CD4-positive, alpha-beta T cell treated with Interferon gamma for 1 hour (primary cell): Measurements from ENCODE around the gene GPRIN1.
"Not testable (repeated sequence)": the region's sequence is repeated elsewhere in the genome, so short reads cannot be mapped to it uniquely, and the experiment has no call there.

ENCODE experiments used
- DNase-seq: peaks from one replicate; pipeline ENCODE4 v3.0.0-alpha.2; 2020

Gene GPRIN1

GRCh38 chr5:176595386-176595943 lies 14.5 kb downstream of the GPRIN1 start:
- DNase-seq = no peak

DNA sequence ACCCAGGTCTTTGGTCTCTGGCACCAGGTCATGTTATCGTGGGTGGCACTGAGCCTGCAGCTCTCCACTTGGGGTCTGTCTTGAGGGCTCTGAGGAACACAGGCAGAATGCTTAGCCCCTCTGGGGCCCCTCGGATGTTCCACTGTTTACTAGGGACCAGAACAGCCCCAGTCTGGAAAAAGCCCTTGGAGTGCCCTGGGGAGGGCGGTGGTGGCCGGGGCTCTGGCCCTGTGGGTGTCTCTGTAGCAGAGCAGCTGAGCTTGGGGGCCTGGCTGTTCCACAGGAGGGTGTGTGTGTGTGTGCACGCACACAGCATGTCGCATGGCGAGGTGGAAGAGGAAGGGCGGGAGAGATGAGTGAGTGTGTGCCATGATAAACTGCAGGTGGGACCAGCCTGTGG lies 15.4 kb downstream of the GPRIN1 start:
- DNase-seq = no peak

GRCh38 chr5:176593273-176593869 lies 16.6 kb downstream of the GPRIN1 start:
- DNase-seq = no peak

- no peak for DNase-seq
Observed at GRCh38 chr5:176592573-176592972, 17.4 kb downstream of the GPRIN1 start.

DNA sequence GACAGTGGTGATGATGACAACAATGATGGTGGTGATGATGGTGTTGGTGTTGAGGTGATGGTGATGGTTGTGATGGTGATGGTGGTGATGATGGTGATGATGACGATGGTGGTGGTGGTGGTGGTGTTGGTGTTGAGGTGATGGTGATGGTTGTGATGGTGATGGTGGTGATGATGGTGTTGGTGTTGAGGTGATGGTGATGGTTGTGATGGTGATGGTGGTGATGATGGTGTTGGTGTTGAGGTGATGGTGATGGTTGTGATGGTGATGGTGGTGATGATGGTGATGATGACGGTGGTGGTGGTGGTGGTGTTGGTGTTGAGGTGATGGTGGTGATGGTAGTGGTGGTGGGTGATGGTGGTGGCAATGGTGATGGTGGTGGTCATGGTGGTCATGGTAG lies 18.3 kb downstream of the GPRIN1 start:
- not testable (repeated sequence) for DNase-seq

DNA sequence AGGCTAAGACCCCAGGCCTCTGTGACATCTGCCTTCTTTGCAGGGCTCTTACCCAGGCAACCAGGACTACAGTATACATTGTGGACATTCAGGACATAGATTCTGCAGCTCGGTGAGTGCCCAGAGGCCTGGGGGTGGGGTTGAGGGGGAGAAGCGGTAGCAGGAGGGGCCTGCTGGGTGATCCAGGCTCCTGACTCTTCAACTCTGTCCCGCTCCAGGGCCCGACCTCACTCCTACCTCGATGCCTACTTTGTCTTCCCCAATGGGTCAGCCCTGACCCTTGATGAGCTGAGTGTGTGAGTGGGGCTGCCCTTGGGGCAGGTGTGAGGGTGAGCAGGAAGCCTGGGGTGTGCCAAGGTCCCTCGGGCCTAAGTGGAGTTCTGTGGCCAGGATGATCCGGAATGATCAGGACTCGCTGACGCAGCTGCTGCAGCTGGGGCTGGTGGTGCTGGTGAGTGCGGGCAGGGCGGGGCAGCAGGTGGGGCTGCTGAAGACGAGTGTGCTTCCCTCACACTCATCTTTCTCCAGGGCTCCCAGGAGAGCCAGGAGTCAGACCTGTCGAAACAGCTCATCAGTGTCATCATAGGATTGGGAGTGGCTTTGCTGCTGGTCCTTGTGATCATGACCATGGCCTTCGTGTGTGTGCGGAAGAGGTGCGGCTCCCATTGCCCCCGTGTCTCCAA lies 19.8 kb downstream of the GPRIN1 start:
- DNase-seq = no peak

GRCh38 chr5:176589039-176589769 lies 20.8 kb downstream of the GPRIN1 start:
- no peak for DNase-seq

GRCh38 chr5:176588297-176588696 lies 21.7 kb downstream of the GPRIN1 start:
- no peak for DNase-seq

DNA sequence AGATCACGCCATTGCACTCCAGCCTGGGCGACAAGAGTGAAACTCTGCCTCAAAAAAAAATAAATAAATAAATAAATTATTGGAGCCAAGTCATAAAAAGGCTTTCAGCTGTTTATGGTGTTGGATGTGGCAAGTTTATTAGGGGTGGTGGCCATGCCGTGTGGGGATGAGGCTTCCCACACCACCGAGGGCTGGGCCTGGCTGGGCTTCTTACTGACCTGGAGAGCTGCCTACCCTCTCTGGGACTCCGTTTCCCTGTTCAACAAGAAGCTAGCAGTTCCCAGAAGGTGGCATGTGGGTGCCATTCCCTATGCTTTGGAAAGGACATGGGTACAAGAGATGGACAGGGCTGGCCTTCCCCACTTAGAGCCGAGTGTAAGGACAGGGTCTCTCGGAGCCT lies 22.6 kb downstream of the GPRIN1 start:
- DNase-seq = no peak

DNA sequence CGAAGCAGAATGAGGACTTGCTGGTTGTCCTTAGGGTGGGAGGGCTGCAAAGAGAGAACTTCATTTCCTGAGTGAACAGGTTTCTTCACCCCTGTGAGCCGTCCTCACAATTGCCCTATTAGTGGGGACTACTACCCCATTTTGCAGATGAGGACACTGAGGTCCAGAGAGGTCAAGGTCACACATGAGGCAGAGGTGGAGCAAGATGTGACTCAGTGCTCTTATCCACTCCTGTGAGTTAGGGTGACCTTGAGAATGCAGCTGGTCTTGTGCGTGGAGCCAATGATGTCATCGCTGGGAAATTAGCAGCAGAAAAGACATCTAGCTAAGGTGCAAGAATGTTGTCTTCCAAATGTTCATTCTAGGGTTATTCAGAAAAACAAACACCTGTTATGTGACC lies 26.9 kb downstream of the GPRIN1 start:
- no peak for DNase-seq

GRCh38 chr5:176581361-176581760 lies 28.6 kb downstream of the GPRIN1 start:
- DNase-seq = no peak

DNA sequence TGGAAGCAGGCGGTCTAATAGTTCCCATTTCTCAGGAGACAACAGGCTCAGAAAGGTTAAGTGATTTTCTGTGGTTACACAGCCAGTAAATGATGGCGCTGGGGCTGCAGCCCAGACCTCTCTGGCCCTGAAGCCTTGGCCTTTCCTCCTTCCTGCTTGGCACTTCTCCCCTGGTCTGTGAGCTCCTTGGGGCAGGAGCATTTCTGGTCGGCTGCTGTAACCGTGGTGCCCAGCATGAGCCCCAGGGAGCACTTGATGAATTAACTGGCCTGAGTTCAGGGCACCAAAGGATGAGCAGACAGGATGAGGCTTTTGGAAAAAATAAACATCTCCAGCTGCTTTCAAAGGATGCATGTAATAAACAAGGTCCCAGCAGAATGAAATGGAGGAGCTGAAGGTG lies 30.6 kb downstream of the GPRIN1 start:
- DNase-seq = no peak

GRCh38 chr5:176578391-176578808 lies 31.6 kb downstream of the GPRIN1 start:
- peak; percentile 39 for DNase-seq

DNA sequence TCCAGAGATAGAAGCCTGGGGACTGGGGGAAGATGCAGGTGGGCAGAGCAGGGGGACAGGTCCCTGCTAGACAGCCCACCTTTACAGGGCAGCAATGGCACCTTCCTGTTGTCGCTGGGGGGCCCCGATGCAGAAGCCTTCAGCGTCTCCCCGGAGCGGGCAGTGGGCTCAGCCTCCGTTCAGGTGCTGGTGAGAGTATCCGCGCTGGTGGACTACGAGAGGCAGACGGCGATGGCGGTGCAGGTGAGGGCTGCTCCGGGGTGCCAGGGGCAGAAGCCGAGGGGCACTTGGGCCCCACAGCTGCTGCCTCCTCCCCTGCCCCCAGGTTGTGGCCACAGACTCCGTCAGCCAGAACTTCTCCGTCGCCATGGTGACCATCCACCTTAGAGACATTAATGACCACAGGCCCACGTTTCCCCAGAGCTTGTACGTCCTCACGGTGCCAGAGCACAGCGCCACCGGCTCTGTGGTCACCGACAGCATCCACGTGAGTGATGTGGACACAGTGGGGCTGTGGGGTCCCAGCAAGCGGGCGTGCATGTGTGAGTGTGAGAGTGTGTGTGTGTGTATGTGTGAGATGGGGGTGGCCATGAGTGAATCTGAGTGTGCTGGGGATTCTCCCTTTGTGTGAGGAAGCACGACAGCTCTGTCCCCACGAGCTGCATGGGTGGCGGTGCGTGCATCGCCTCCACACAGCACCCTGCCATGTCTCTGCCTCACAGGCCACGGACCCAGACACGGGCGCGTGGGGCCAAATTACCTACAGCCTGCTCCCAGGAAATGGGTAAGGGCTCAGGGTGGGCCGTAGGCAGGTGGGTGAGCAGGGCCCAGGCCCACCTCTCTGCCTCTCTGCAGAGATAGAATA lies 32.4 kb downstream of the GPRIN1 start:
- no peak for DNase-seq

- DNase-seq = no peak
Observed at GRCh38 chr5:176575488-176576422, 34.2 kb downstream of the GPRIN1 start.

DNA sequence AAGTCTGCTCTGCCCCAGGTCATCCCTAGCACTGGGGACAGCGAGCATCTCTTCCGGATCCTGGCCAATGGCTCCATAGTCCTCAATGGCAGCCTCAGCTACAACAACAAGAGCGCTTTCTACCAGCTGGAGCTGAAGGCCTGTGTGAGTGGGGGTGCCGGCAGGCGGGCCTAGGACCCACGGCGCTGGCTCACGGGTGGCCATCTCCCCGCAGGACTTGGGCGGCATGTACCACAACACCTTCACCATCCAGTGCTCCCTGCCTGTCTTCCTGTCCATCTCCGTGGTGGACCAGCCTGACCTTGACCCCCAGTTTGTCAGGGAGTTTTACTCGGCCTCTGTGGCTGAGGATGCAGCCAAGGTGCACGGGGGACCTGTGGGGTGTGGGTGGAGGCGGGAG lies 34.9 kb downstream of the GPRIN1 start:
- no peak for DNase-seq

DNA sequence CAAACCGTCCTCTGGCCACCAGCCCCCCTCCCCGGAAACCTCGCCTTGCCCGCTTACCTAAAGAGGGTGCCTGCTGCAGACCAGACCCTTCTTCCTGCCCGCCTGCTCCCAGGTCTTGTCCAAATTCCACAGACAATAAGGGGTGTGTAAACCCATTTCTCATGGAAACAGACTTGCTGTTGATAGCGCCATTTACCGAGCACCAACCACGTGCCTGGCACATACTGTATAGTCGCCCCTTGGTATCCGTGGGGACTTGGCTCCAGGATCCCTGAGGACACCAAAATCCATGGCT lies 35.7 kb downstream of the GPRIN1 start:
- no peak for DNase-seq

- peak; percentile 65 for DNase-seq
Observed at GRCh38 chr5:176573564-176574296, 36.2 kb downstream of the GPRIN1 start.

DNA sequence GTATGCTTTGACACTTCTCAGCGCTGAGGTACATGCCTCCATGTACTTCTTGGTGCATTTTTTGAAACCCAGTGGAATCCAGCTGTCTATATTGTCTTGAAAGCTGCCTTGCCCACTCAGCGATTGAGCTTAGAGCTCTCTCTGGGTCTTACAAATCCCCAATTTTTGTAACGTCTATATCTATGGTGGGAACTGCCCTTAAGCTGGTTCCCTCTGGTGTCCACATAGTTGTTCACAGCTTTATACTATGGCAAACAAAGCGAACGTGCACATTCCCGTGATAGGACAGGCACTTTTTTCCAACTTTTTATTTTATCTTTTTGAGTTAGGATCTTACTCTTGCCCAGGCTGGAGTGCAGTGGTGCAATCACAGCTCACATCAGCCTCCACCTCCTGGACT lies 39.9 kb downstream of the GPRIN1 start:
- no peak for DNase-seq

GRCh38 chr5:176568657-176569056 lies 41.3 kb downstream of the GPRIN1 start:
- no peak for DNase-seq

- no peak for DNase-seq
Observed at GRCh38 chr5:176565760-176566288, 44.1 kb downstream of the GPRIN1 start.
